C4-2B (cell line): Measurements from ENCODE around the gene CYS1.

Experiments
- H3K27ac ChIP-seq: fragments of 450-650 bp; 2 replicates; pipeline ENCODE4 v1.5.1; 2017
- CTCF ChIP-seq: fragments of 450-650 bp; conservative IDR thresholded peaks from 2 replicates; pipeline ENCODE4 v1.5.1; 2017; ENCODE audit warnings: mild to moderate bottlenecking
- ZFX ChIP-seq: fragments of 450-650 bp; IDR thresholded peaks from 2 replicates; pipeline ENCODE4 v1.6.1; 2017

The CYS1 gene

DNA sequence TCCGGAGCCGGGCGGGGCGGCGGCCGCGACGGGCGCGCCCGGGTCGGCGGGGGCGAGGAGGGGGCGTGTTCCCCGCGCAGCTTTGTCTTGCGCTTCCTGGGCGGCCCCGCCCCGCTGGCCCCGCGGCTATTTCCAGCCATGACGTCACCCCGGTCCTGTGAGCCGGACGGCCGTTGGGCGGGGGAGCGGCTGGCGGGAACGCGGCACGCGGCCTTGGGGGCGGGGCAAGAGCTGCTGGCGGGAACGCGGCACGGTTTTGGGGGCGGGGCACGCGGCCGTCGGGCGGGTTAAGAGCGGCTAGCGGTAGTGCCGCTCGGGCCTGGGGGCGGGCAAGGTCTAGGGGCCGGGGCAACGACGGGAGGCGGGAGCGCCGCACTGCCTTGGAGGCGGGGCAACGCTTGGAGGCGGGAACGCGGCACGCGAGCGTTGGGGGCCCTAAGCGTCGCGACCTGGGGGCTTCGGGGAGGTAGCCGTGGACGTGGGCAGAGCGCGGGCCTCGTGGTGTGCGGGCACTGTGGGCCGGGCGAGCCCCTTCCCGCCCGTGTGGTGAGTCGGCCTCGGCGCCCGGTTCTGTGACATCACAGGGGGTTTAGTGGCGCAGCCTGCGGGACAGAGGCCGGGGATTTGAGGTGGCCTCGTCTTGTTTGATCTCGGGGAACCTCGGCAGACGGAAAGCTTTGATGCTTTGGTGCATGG is 36.2 kb downstream of the CYS1 start:
- H3K27ac ChIP-seq, result peak overlapping the region; percentile 78
- TF ChIP-seq CTCF (no peak), ZFX (no peak; the same call in 1 of the 2 replicates)

DNA sequence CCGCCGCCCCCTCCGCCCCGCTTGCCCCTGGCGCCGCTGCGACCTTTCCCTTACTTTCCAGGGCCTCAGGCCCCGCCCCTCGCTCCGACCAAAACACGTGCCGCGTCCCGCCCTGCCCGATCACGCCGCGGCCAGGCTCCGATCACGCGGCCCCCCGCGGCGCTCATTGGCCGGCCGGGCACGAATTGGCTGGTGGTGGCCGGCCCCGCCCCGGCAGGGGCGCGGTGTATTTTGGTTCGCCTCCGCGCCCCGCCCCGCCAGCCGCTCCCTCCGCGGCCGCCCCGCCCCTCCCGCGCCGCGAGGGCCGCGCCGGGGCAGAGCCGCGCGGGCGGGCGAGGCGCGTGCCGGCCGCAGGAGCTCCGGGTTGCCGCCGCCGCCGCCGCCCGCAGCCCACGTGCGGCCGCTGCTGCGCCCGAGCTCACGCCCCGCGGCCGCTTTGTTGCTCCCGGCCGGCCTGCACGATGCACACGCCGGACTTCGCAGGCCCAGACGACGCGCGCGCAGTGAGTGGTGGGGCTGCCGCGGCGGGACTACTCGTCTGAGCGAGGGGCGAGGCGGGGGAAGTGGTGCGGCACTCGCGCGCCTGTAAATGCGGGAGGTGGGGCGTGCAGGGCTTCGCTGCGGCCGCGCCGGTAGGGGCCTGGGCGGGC is 36.8 kb downstream of the CYS1 start, which contains the start of gene KLF11:
Gene KLF11, plus strand, starts transcription at position 295 of the 650 bp plus-strand sequence. Its CDS starts 167 bp downstream, at position 462.
- 0 out of 2 replicates have a peak, but pooled peaks have one; percentile 42 for TF ChIP-seq ZFX
- TF ChIP-seq CTCF, result no peak
- peak within 1 kb of the TSS; percentile 78 for H3K27ac ChIP-seq

- peak overlapping the region; percentile 65 for H3K27ac ChIP-seq
- TF ChIP-seq ZFX (no peak), CTCF (peak; percentile 27; the same call in 1 of the 2 replicates)
Observed at GRCh38 chr2:10042301-10043161, 37.7 kb downstream of the CYS1 start.

- TF ChIP-seq ZFX, result no peak
- no peak for TF ChIP-seq CTCF
- H3K27ac ChIP-seq, result peak overlapping the region; percentile 65; the same call in 1 of the 2 replicates
Observed at GRCh38 chr2:10041711-10042110, 38.5 kb downstream of the CYS1 start.

- H3K27ac ChIP-seq, result peak overlapping the region; percentile 72
- peak; percentile 43 for TF ChIP-seq CTCF
- no peak for TF ChIP-seq ZFX
Observed at GRCh38 chr2:10039658-10040410, 40.4 kb downstream of the CYS1 start.

GRCh38 chr2:10038716-10039115 is 41.5 kb downstream of the CYS1 start:
- no peak for TF ChIP-seq ZFX
- no peak overlapping the region for H3K27ac ChIP-seq

DNA sequence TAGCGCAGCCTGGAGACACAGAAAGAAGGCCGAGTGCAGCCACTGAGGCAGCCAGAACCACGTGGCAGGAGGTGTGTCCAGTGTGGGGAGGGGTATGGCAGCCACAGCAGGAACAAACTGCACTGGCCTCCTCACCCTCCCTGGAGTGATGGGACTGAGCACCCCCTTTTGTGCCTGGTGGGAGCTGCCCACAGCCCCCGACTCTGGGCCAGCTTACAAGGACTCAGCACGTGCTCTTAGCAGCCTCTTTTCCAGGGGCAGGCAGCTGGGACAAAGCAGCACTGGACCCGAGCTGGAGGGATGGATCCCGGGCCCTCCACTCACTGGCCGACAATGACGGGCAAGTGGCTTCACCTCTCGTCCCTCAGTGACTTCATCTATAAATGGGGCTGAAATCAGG is 42.1 kb downstream of the CYS1 start:
- TF ChIP-seq ZFX, result no peak
- TF ChIP-seq CTCF, result no peak
- no peak overlapping the region for H3K27ac ChIP-seq
